Osteoblast (primary cell): Measurements from ENCODE around the gene TEX14. TPM values are rescaled to one million over a fixed set of nuclear protein-coding genes. Genes with fewer than 3 reads are reported as not detected.
A peak's percentile ranks its signal among the peaks of the same experiment; 100 is the strongest.

Experiments used
- DNase-seq: peaks from one replicate; pipeline ENCODE4 v3.0.0; 2011; ENCODE audit warnings: low spot score, mixed read lengths; ENCODE audit not compliant: insufficient read length; ENCODE audit errors: missing footprints
- H2AFZ ChIP-seq: 2 replicates; pipeline ENCODE4 v1.6.0; 2011; ENCODE audit warnings: mild to moderate bottlenecking, low read length
- H3K27ac ChIP-seq: 2 replicates; pipeline ENCODE4 v1.5.1; 2011; ENCODE audit warnings: mild to moderate bottlenecking, low read depth, low read length, moderate library complexity
- H3K27me3 ChIP-seq: 2 replicates; pipeline ENCODE4 v1.6.0; 2012; ENCODE audit warnings: mild to moderate bottlenecking, control low read depth, inconsistent platforms, low read length, moderate library complexity; ENCODE audit not compliant: insufficient read depth
- H3K36me3 ChIP-seq: 2 replicates; pipeline ENCODE4 v1.5.1; 2011; ENCODE audit warnings: mild to moderate bottlenecking, low read length, control low read depth, moderate library complexity; ENCODE audit not compliant: insufficient read depth
- H3K4me1 ChIP-seq: 2 replicates; pipeline ENCODE4 v1.5.1; 2011; ENCODE audit warnings: mild to moderate bottlenecking, low read length, control low read depth, moderate library complexity; ENCODE audit not compliant: insufficient read depth
- H3K4me2 ChIP-seq: 2 replicates; pipeline ENCODE4 v1.6.0; 2011; ENCODE audit warnings: mild to moderate bottlenecking, low read length; ENCODE audit not compliant: insufficient read depth
- H3K4me3 ChIP-seq: fragments of 200-600 bp; sonication (generic); 3 replicates; pipeline ENCODE4 v1.5.1; 2012; ENCODE audit warnings: mild to moderate bottlenecking, low read length, inconsistent platforms; ENCODE audit not compliant: insufficient read depth
- H3K79me2 ChIP-seq: 2 replicates; pipeline ENCODE4 v1.6.0; 2012; ENCODE audit warnings: mild to moderate bottlenecking, low read length, control low read depth, inconsistent platforms; ENCODE audit not compliant: insufficient read depth
- H3K9me3 ChIP-seq: 2 replicates; pipeline ENCODE4 v1.5.1; 2011; ENCODE audit warnings: low read depth, low read length, control low read depth
- H4K20me1 ChIP-seq: 2 replicates; pipeline ENCODE4 v1.6.0; 2012; ENCODE audit warnings: mild to moderate bottlenecking, low read length, control low read depth; ENCODE audit not compliant: insufficient read depth
- CTCF ChIP-seq: IDR thresholded peaks from 2 replicates; pipeline ENCODE4 v1.5.1; 2011; ENCODE audit warnings: mild to moderate bottlenecking, low read depth, low read length, moderate library complexity; ENCODE audit errors: extremely low read depth
- total RNA-seq: library from RNA; depleted of rRNA; stranded (reverse); fragments of >200 nt; gene quantifications from 2 replicates; pipeline ENCODE4 v1.2.3, GENCODE V29; 2012

Gene TEX14
- total RNA-seq, 1 donor = under 0.01 TPM

DNA sequence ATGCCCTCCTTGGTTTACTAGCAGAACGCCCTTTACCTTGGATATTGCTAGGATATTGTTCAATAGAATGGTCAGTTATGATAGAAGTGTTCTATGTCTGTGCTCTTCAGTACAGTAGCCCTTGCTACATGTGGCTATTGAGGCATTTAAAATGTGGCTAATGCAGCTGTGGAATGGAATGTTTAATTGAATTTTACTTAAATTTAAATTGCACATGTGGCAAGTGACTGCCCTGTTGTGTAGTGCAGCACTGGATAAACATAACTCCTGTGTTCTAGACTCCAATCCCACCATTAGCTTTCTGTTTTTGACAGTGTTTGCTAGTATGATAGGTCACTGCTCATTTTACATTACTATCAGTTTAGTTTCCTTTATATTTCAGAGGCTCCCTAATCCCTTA is 30.4 kb upstream of the TEX14 start:
- Histone ChIP-seq H3K4me1 (no peaks in the 10 kb centered on the region), H3K79me2 (no peaks in the 10 kb centered on the region), H3K36me3 (peaks cover 9% of the 10 kb centered on the region), H3K4me2 (no peak overlapping the region), H3K27me3 (no peaks in the 10 kb centered on the region), H3K9me3 (no peaks in the 10 kb centered on the region), H3K4me3 (no peak overlapping the region), H2AFZ (no peak overlapping the region), H3K27ac (no peak overlapping the region), H4K20me1 (no peaks in the 10 kb centered on the region)
- DNase-seq = no peak
- TF ChIP-seq CTCF = no peak

DNA sequence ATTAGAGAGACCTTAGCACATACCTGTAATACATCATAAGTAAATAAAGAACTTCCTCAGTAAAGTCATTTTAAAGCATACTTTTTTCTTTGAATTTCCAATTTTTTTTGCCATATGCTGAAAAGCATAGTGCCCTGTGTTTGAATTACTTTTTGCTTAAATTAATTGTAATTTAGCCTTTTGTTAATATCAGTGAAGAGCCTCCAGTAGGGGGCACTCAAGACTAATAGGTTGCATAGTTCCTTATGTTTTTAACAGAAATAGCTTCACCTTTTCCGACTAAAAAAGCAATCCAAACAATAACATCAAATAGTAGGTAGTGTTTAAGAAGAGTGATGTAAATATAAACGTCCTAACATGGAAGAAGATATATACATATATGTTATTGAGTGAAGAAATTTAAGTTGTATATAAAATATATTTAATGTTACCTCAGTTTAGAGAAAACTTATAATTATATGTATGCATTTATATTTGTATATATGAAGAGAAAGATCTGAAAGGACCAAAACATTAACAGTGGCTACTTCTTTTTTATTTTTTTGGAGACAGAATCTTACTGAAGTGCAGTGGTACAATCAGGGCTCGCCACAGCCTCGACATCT is 19.2 kb upstream of the TEX14 start:
- H4K20me1 ChIP-seq = no peaks in the 10 kb centered on the region
- no peak overlapping the region for H3K4me3 ChIP-seq
- H3K79me2 ChIP-seq = no peaks in the 10 kb centered on the region
- peaks cover 9% of the 10 kb centered on the region for H3K36me3 ChIP-seq
- peak; percentile 48 for DNase-seq
- no peaks in the 10 kb centered on the region for H3K9me3 ChIP-seq
- TF ChIP-seq CTCF = peak; percentile 76
- H3K27me3 ChIP-seq = no peaks in the 10 kb centered on the region
- H2AFZ ChIP-seq = no peak overlapping the region
- H3K4me1 ChIP-seq = no peaks in the 10 kb centered on the region
- H3K27ac ChIP-seq = no peak overlapping the region
- H3K4me2 ChIP-seq = no peak overlapping the region

DNA sequence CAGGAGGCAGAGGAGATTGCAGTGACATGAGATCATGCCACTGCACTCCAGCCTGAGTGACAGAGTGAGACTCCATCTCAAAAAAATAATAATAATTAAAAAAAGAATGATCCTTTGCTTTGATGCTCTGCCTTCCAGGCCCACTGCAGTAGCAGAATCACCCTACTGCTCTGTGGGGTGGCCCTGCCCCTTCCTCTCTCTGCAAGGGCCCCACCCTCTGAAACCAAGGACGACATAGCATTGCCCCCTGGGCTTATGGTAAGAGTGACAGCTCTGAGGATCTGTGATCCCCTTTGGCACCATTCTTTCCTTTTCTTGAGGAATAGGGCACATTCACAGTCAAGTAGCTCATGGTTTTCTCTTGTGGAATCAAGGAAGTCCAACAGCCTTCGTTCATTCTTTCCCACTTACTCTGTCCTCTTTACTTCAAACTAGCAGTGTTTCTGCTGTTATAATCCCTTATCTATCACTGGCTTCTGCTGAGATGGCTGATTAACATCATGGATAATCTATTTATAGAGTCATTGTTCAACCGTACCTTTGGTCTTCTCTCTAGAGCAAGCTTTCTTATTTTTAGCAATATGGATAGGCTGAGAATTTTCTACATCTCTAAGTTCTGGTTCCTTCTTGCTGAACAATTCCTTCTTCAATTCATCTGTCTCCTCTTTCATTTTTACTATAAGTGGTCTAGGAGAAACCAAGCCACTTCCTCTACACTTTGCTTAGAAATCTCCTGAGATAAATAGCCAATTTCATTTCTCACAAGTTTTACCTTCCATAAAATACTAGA is 14.7 kb upstream of the TEX14 start:
- TF ChIP-seq CTCF = no peak
- no peak overlapping the region for H3K4me3 ChIP-seq
- no peaks in the 10 kb centered on the region for H3K9me3 ChIP-seq
- peaks cover 7% of the 10 kb centered on the region for H3K36me3 ChIP-seq
- H4K20me1 ChIP-seq = no peaks in the 10 kb centered on the region
- H3K27ac ChIP-seq = no peak overlapping the region
- no peaks in the 10 kb centered on the region for H3K27me3 ChIP-seq
- peaks cover 10% of the 10 kb centered on the region for H3K4me1 ChIP-seq
- H2AFZ ChIP-seq = no peak overlapping the region
- H3K4me2 ChIP-seq = no peak overlapping the region
- DNase-seq = no peak
- no peaks in the 10 kb centered on the region for H3K79me2 ChIP-seq

DNA sequence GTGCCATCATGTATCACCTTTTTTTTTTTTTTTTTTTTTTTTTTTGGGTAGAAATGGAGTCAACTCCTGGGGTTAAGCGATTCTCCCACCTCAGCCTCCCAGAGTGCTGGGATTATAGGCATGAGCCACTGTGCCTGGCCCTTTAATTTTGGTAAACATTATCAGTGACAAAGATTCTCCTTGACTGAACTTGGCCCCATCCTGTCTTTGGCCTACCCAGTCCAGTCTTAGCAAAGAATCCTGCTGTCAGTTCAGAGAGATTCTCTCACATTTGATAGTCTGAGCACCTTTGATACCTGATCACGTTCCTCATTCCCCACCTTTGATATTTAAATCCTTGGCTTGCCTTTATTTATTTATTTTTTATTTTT is 12.1 kb upstream of the TEX14 start:
- Histone ChIP-seq H3K27me3 (no peaks in the 10 kb centered on the region), H2AFZ (no peak overlapping the region), H3K79me2 (no peaks in the 10 kb centered on the region), H3K9me3 (no peaks in the 10 kb centered on the region), H3K36me3 (peaks cover 8% of the 10 kb centered on the region), H4K20me1 (no peaks in the 10 kb centered on the region), H3K4me2 (no peak overlapping the region), H3K27ac (peak overlapping the region; percentile 23), H3K4me3 (no peak overlapping the region), H3K4me1 (peaks cover 10% of the 10 kb centered on the region)
- no peak for DNase-seq
- no peak for TF ChIP-seq CTCF
